ENCODE data around the gene CCDC171.

DNA sequence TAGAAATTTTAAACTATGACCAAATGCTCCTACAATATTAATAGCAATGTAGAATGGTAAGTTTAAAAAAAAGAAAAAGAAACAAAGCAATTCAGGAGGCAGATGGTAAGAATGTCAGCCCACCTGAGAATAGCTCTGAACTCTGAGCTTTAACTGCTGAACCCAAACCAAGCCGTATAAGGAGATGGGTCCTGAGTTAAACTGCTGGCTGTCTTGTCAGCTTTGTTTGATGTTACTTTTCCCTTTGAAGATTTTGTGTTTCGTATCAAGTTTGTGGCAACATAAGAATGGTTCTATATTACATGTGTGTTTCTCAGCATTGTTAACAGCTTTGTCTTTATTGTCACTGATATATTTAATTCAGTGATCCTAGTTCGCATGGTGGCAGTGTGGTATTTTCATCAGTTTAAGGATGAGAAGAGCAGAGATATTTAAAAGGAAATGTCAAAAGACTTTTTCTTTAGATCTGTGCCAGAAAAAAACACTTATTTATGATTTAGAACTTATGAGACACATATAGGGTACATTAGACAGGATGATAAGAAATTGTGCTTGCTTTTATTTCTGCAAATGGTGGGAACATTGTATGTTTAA is 390.1 kb downstream of the CCDC171 start:
- TF ChIP-seq POLR2AphosphoS5 (IDR thresholded peaks at IDR 0.05; ENCODE audit: low read depth, low read length): no peak
- no peak for TF ChIP-seq TAF1 (IDR thresholded peaks at IDR 0.05; ENCODE audit: borderline replicate concordance, low read depth, low read length)
